ENCODE results near the gene MST1. TPM values are rescaled to one million over a fixed set of nuclear protein-coding genes. Genes with fewer than 3 reads are reported as not detected.

The MST1 gene
- total and polyA plus RNA-seq, 2 of the 8 experiments (the other 6 are each of a cell fraction or from before 2014, with no cell fraction given), result 6.2 to 9.5 TPM

- 2% methylated on average over 81 of the region's 102 CpGs; no CpG with 5 or more reads in 1 of the 2 experiments for WGBS, 2 experiments (ENCODE audit: extremely low coverage in 1 of 2, insufficient coverage in 1 of 2, insufficient read length in 1 of 2, insufficient replicate concordance in 2 of 2, low coverage in 1 of 2, low lambda C conversion rate in 2 of 2, missing lambda C conversion rate in 1 of 2)
- H3K4ac ChIP-seq (replicated peaks; ENCODE audit: insufficient read length, low read depth, low read length), result peak within 1 kb of the TSS; percentile 32
- peak within 1 kb of the TSS; percentile 94 for H4K8ac ChIP-seq (ENCODE audit: extremely low read depth, insufficient read depth, low read length)
- no peak within 1 kb of the TSS for H3K23ac ChIP-seq (ENCODE audit: insufficient read length)
- H2BK15ac ChIP-seq (ENCODE audit: low read length), result no peak within 1 kb of the TSS
- no peak within 1 kb of the TSS for H2BK20ac ChIP-seq (ENCODE audit: low read length)
- H3K9me3 ChIP-seq (ENCODE audit: insufficient read depth in 2 of 2, low read depth in 1 of 2, low read length in 1 of 2), result no peaks in the 10 kb centered on the region
- H3K4me3 ChIP-seq (ENCODE audit: extremely low read depth in 1 of 4, insufficient read depth in 2 of 4, low read depth in 3 of 4, low read length in 4 of 4), result peak within 1 kb of the TSS; percentile 72 to 97 (median 94)
- peak within 1 kb of the TSS; percentile 59 to 92 for H3K4me2 ChIP-seq (ENCODE audit: insufficient read depth in 1 of 2, low read depth in 2 of 2, low read length in 2 of 2)
- H4K91ac ChIP-seq (replicated peaks; ENCODE audit: insufficient read length, low read length), result peak within 1 kb of the TSS; percentile 64
- H3K27ac ChIP-seq (ENCODE audit: low read depth, low read length), result peak within 1 kb of the TSS; percentile 80
- H3K79me1 ChIP-seq (ENCODE audit: low read depth, low read length), result peaks cover 5% of the 10 kb centered on the region; the same call in 1 of the 2 replicates
- H2BK5ac ChIP-seq (ENCODE audit: low read depth, low read length), result peak within 1 kb of the TSS; percentile 83
- no peak for FAIRE-seq
- peak within 1 kb of the TSS; percentile 50 for H3K56ac ChIP-seq (replicated peaks; ENCODE audit: insufficient read length, low read depth, low read length)
- peak within 1 kb of the TSS; percentile 43; the same call in 1 of the 2 replicates for H2AFZ ChIP-seq (ENCODE audit: low read length)
- peaks cover 0 to 19% (median 8%) of the 10 kb centered on the region in 4 experiments; a peak in 6 of 7 replicates for H3K4me1 ChIP-seq (replicated peaks in 1 of 4; ENCODE audit: control insufficient read depth in 3 of 4, insufficient read depth in 4 of 4, low read length in 3 of 4)
- no peak within 1 kb of the TSS for H2BK120ac ChIP-seq (replicated peaks; ENCODE audit: low read depth, low read length)
- peaks cover 0 to 8% of the 10 kb centered on the region in 2 experiments; a peak in 1 of 4 replicates for H3K79me2 ChIP-seq (ENCODE audit: control insufficient read depth in 1 of 2, insufficient read depth in 2 of 2, low read length in 2 of 2)
- H3K27me3 ChIP-seq (replicated peaks in 1 of 4; ENCODE audit: control insufficient read depth in 3 of 4, extremely low read depth in 1 of 4, insufficient read depth in 3 of 4, low read length in 3 of 4), result no peaks in the 10 kb centered on the region
- H3K14ac ChIP-seq (ENCODE audit: insufficient read length), result no peak within 1 kb of the TSS
- peak; percentile 91 to 97 for DNase-seq (ENCODE audit: low read depth in 1 of 2, low spot score in 2 of 2)
- POLR2A ChIA-PET (ENCODE audit: partially characterized antibody), result interaction anchor here (0.6 to 7.3 kb wide), 11 partner anchors 9 to 554 kb away, joined by 3 to 41 read pairs (median 4); partner anchors contain the start of gene IP6K1
- peak within 1 kb of the TSS; percentile 76 to 90 (median 86) for H3K9ac ChIP-seq (replicated peaks in 1 of 4; ENCODE audit: extremely low read depth in 1 of 4, low read depth in 3 of 4, low read length in 3 of 4)
- H3K18ac ChIP-seq (ENCODE audit: extremely low read depth, low read length), result no peak within 1 kb of the TSS; the same call in none of the 2 replicates
- H4K5ac ChIP-seq (ENCODE audit: insufficient read length, low read depth, low read length), result peak within 1 kb of the TSS; percentile 39
- H3K36me3 ChIP-seq (ENCODE audit: control insufficient read depth in 2 of 4, insufficient read depth in 4 of 4, low read length in 3 of 4), result peaks cover 10 to 20% (median 18%) of the 10 kb centered on the region in 4 experiments
- CTCF ChIA-PET (ENCODE audit: partially characterized antibody), result interaction anchor here (0.8 to 1.5 kb wide), 8 partner anchors 20 to 206 kb away, joined by 3 to 14 read pairs (median 3); partner anchors contain the start of genes IP6K1 and MON1A
- peaks cover 7 to 23% of the 10 kb centered on the region in 2 experiments for H4K20me1 ChIP-seq (replicated peaks in 1 of 2; ENCODE audit: control insufficient read depth in 1 of 2, insufficient read depth in 2 of 2, low read length in 2 of 2)
- H2BK12ac ChIP-seq (ENCODE audit: low read depth, low read length), result no peak within 1 kb of the TSS; the same call in 1 of the 2 replicates
- H3K23me2 ChIP-seq (ENCODE audit: low read depth, low read length), result peaks cover 12% of the 10 kb centered on the region; the same call in 1 of the 2 replicates
- H2AK5ac ChIP-seq (ENCODE audit: low read depth, low read length), result peak within 1 kb of the TSS; percentile 69; the same call in 1 of the 2 replicates
- peak; percentile 72 for TF ChIP-seq TAF1 (IDR thresholded peaks at IDR 0.05; ENCODE audit: low read depth, low read length)
- TF ChIP-seq SP4 (IDR thresholded peaks at IDR 0.05; ENCODE audit: low read length), result 0 out of 2 replicates have a peak, but pooled peaks have one; percentile 75
- peak in 1 of 2 experiments; percentile 66; a peak in 1 of 3 replicates for TF ChIP-seq POLR2A (IDR thresholded peaks at IDR 0.05; ENCODE audit: control extremely low read depth in 1 of 2, low read depth in 2 of 2, low read length in 2 of 2)
- peak in 1 of 2 experiments; percentile 86; a peak in 2 of 4 replicates for TF ChIP-seq HDAC2 (IDR thresholded peaks at IDR 0.05; ENCODE audit: borderline replicate concordance in 1 of 2, low read depth in 2 of 2, low read length in 2 of 2)
- no peak for TF ChIP-seq SAP30 (IDR thresholded peaks at IDR 0.05; ENCODE audit: insufficient read depth, insufficient replicate concordance, low read length)
- peak; percentile 52 for TF ChIP-seq POLR2AphosphoS5 (IDR thresholded peaks at IDR 0.05; ENCODE audit: low read depth, low read length)
- peak; percentile 38 to 75; a peak in 2 of 4 replicates for TF ChIP-seq SIN3A (conservative IDR thresholded peaks at IDR 0.05 in 1 of 2, IDR thresholded peaks at IDR 0.05 in 1 of 2; ENCODE audit: low read depth in 1 of 2, low read length in 2 of 2)
- TF ChIP-seq CEBPB (IDR thresholded peaks at IDR 0.05; ENCODE audit: low read depth, low read length), result no peak
- TF ChIP-seq CHD1 (IDR thresholded peaks at IDR 0.05; ENCODE audit: low read depth, low read length), result no peak
- peak; percentile 88 for TF ChIP-seq KDM4A (IDR thresholded peaks at IDR 0.05; ENCODE audit: low read depth, low read length, severe bottlenecking)
Observed at GRCh38 chr3:49723628-49724551, 34.6 kb upstream of the MST1 start, which contains the start of gene GMPPB. Gene GMPPB (minus strand): TSS chr3:49723951. CDS start chr3:49723726, 225 bp downstream.
